HG03159 (cell line): ENCODE results near the gene DRAXIN.

Source experiments
- ATAC-seq: cut with Tn5 transposase; IDR thresholded peaks from one replicate; pipeline ENCODE4 v1.9.1; 2021; ENCODE audit warnings: mild to moderate bottlenecking, moderate library complexity; ENCODE audit not compliant: unreplicated experiment

Gene DRAXIN

GRCh38 chr1:11757047-11757446, 65.5 kb downstream of the DRAXIN start:
- no peak for ATAC-seq

GRCh38 chr1:11759791-11760190, 68.3 kb downstream of the DRAXIN start:
- ATAC-seq, result no peak

- no peak for ATAC-seq
Observed at GRCh38 chr1:11761285-11761684, 69.8 kb downstream of the DRAXIN start.

- ATAC-seq, result no peak
Observed at GRCh38 chr1:11761988-11762406, 70.5 kb downstream of the DRAXIN start, which contains the start of gene C1orf167. C1orf167 (plus strand) TSS chr1:11762193; CDS start chr1:11764401, 2,208 bp downstream.

GRCh38 chr1:11764115-11764514, 72.6 kb downstream of the DRAXIN start:
- ATAC-seq, result no peak

- ATAC-seq, result no peak
Observed at GRCh38 chr1:11764519-11764918, 73.0 kb downstream of the DRAXIN start.

- no peak for ATAC-seq
Observed at GRCh38 chr1:11765661-11766428, 74.3 kb downstream of the DRAXIN start.

GRCh38 chr1:11766429-11766776, 74.9 kb downstream of the DRAXIN start:
- no peak for ATAC-seq

GRCh38 chr1:11767922-11768704, 76.6 kb downstream of the DRAXIN start:
- ATAC-seq, result no peak

GRCh38 chr1:11768821-11769220, 77.3 kb downstream of the DRAXIN start:
- ATAC-seq, result no peak

GRCh38 chr1:11769274-11769673, 77.8 kb downstream of the DRAXIN start:
- no peak for ATAC-seq

- no peak for ATAC-seq
Observed at GRCh38 chr1:11770011-11770410, 78.5 kb downstream of the DRAXIN start.

GRCh38 chr1:11771481-11772043, 80.1 kb downstream of the DRAXIN start:
- ATAC-seq, result no peak

- no peak for ATAC-seq
Observed at GRCh38 chr1:11772458-11772857, 80.9 kb downstream of the DRAXIN start.

GRCh38 chr1:11774753-11775152, 83.2 kb downstream of the DRAXIN start:
- ATAC-seq, result no peak
